Testis (tissue), 3 donors: Measurements from ENCODE around the gene TFAP2D. TPM values are rescaled to one million over a fixed set of nuclear protein-coding genes. Genes with fewer than 3 reads are reported as not detected.

ENCODE experiments used
- DNase-seq: peaks from one replicate; pipeline ENCODE4 v3.0.0-alpha.2; 2019
- H3K27ac ChIP-seq, 2 donors: fragments of 200-600 bp; sonication (generic); one replicate each; pipeline ENCODE4 v1.5.1; 2019
- H3K27me3 ChIP-seq: fragments of 200-600 bp; sonication (generic); one replicate; pipeline ENCODE4 v1.5.1; 2019
- H3K36me3 ChIP-seq: fragments of 200-600 bp; sonication (generic); one replicate; pipeline ENCODE4 v1.5.1; 2017; ENCODE audit warnings: low read depth; ENCODE audit errors: missing control alignments
- H3K4me1 ChIP-seq: fragments of 200-600 bp; sonication (generic); one replicate; pipeline ENCODE4 v1.5.1; 2019
- H3K4me3 ChIP-seq, 2 donors: fragments of 200-600 bp; sonication (generic); one replicate each; pipeline ENCODE4 v1.5.1; 2017 to 2019
- H3K9me3 ChIP-seq: fragments of 200-600 bp; sonication (generic); one replicate; pipeline ENCODE4 v1.5.1; 2017
- CTCF ChIP-seq, 3 experiments: fragments of 450-650 bp in 2 of 3; fragments of 200-600 bp in 1 of 3; sonication (generic) in 1 of 3; IDR thresholded peaks; one replicate each; pipeline ENCODE4 v1.5.1; 2016 to 2019; ENCODE audit warnings: antibody characterized with exemption in 3 of 3, mild to moderate bottlenecking in 2 of 3, moderate library complexity in 1 of 3
- POLR2A ChIP-seq: fragments of 450-650 bp; IDR thresholded peaks from one replicate; pipeline ENCODE4 v1.6.1; 2017; ENCODE audit warnings: antibody characterized with exemption, mild to moderate bottlenecking, moderate library complexity
- WGBS, 2 donors: methylation state at CpG; one replicate each; pipeline ENCODE4 v1.1.5; 2018; 5-methylcytosine and 5-hydroxymethylcytosine counted together
- intact Hi-C: fragments of 100-400 bp; cut with DNase I; formaldehyde crosslinking; loops from one replicate; pipeline ENCODE4 v1.15.1; 2023; ENCODE audit warnings: low total_unique reads
- polyA plus RNA-seq: library from polyadenylated mRNA; stranded (reverse); fragments of 350-450 nt; fragmentation: Illumina TruSeq; extraction: RNeasy Lipid Tissue Mini Kit (QIAGEN cat#74804); gene quantifications from one replicate; pipeline ENCODE4 v1.2.3, GENCODE V29; 2014; ENCODE audit warnings: low read depth, low replicate concordance; ENCODE audit not compliant: insufficient read depth
- total RNA-seq, 2 donors: library from RNA; depleted of rRNA; stranded (reverse); fragments of >200 nt; gene quantifications; one replicate each; pipeline ENCODE4 v1.2.3, GENCODE V29; 2016

The TFAP2D gene
- total and polyA plus RNA-seq, 3 donors from 2014 or later: not detected

DNA sequence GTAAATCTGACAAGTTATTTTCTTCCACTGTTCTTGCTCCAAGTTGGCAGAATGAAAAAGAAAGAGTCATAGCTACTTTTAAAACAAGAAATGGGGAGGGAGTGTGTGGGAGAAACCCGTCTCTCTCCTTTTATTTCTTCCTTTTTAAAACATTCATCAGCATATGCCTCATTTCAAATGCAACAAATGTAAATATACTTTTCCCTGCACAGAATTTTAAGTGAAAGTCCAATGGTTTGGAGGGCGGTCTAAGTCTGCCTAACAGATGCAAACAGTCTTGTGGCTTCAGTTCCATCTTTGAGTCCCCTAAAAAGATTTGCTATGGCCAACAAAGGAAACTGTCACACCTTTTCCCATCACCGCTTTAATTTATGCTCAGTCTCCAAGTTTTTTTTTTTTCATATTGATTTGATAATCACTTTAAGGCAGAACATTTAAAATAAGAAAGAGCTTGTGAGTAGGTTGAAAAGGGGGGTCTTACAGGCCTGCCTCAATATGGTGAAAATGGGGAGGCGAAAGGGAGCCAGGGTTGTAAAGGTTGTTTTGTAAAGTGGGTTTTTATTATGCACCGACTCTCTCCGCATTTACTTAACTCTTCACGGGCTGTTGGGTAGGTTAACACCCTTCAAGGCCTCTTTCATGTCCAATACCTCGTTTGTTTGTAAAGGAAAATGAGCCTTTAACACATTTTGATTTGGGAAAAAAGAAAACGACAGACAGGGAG, 4.6 kb downstream of the TFAP2D start:
- no peak overlapping the region for H3K4me3 ChIP-seq
- TF ChIP-seq CTCF (IDR thresholded peaks at IDR 0.05) (no peak), POLR2A (no peak)
- intact Hi-C loops: no loop called here
- H3K36me3 ChIP-seq: no peaks in the 10 kb centered on the region
- H3K9me3 ChIP-seq: no peaks in the 10 kb centered on the region
- H3K4me1 ChIP-seq: no peaks in the 10 kb centered on the region
- no peaks in the 10 kb centered on the region for H3K27me3 ChIP-seq
- 13 to 19% methylated on average over 9 of the region's 9 CpGs for WGBS, 2 donors
- no peak for DNase-seq
- H3K27ac ChIP-seq: no peak overlapping the region

DNA sequence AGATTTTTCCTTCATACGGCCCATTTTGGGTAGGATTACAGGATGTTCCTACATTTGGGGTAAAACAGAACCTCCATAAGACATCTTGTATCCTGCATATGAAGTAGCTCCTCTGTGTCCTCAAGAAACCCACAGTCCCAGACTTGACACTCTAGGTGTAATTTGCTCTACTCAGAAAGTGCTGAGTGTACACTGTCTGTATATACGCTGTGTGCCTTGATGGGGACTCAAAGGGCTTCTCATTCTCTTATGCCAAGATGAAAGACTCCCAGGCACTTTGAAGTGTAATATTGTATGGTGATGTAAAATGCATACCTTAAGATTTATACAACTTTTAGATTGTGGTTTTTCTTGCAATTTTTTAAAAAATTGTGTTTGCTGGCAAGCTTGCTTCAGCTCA, 5.2 kb downstream of the TFAP2D start:
- Histone ChIP-seq H3K27me3 (no peaks in the 10 kb centered on the region), H3K9me3 (no peaks in the 10 kb centered on the region), H3K36me3 (no peaks in the 10 kb centered on the region), H3K4me1 (no peaks in the 10 kb centered on the region), H3K4me3 (no peak overlapping the region), H3K27ac (no peak overlapping the region)
- TF ChIP-seq POLR2A (no peak), CTCF (IDR thresholded peaks at IDR 0.05) (no peak)
- no peak for DNase-seq
- 23 to 28% methylated on average over 2 of the region's 2 CpGs for WGBS, 2 donors
- intact Hi-C loops: no loop called here

DNA sequence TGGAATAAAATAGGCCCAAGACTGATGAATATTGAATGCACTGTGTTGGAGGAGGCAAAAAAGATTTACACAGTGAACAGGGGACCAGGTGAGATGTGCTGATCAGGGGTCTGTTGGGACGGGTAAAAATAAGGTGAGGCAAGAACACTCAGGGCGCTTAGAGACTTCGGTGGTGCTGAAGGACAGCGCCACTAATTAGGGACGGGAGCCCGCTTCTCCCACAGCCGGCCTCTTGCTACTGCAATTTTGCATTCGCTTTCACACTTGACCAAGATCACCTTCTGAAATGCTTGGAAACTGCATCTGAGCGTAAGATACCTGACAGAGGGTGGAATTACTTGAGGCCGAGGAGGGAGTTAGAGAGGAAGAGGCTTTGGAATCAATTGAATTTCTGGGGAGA, 7.3 kb downstream of the TFAP2D start:
- peak; percentile 34 for DNase-seq
- no peaks in the 10 kb centered on the region for H3K9me3 ChIP-seq
- WGBS, 2 donors: 4% methylated on average over 10 of the region's 10 CpGs
- no peaks in the 10 kb centered on the region for H3K36me3 ChIP-seq
- no peak for TF ChIP-seq CTCF (IDR thresholded peaks at IDR 0.05)
- TF ChIP-seq POLR2A: no peak
- no peak overlapping the region for H3K4me3 ChIP-seq
- no peaks in the 10 kb centered on the region for H3K27me3 ChIP-seq
- intact Hi-C loops: no loop called here
- H3K27ac ChIP-seq: no peak overlapping the region
- no peaks in the 10 kb centered on the region for H3K4me1 ChIP-seq

GRCh38 chr6:50721978-50722377, 8.7 kb downstream of the TFAP2D start:
- no peaks in the 10 kb centered on the region for H3K36me3 ChIP-seq
- no peak overlapping the region for H3K27ac ChIP-seq
- TF ChIP-seq CTCF (IDR thresholded peaks at IDR 0.05): no peak
- TF ChIP-seq POLR2A: no peak
- no peaks in the 10 kb centered on the region for H3K27me3 ChIP-seq
- H3K4me1 ChIP-seq: no peaks in the 10 kb centered on the region
- WGBS, 2 donors: 1% methylated on average over 19 of the region's 19 CpGs
- DNase-seq: no peak
- no peak overlapping the region for H3K4me3 ChIP-seq
- intact Hi-C loops: no loop called here
- no peaks in the 10 kb centered on the region for H3K9me3 ChIP-seq
